Measurements from ENCODE around the gene CPA5. TPM values are rescaled to one million over a fixed set of nuclear protein-coding genes. Genes with fewer than 3 reads are reported as not detected.
"Not testable (repeated sequence)": the region's sequence is repeated elsewhere in the genome, so short reads cannot be mapped to it uniquely, and the experiment has no call there.

CPA5 gene
- total RNA-seq, 1 experiment from 2014 or later = not detected

DNA sequence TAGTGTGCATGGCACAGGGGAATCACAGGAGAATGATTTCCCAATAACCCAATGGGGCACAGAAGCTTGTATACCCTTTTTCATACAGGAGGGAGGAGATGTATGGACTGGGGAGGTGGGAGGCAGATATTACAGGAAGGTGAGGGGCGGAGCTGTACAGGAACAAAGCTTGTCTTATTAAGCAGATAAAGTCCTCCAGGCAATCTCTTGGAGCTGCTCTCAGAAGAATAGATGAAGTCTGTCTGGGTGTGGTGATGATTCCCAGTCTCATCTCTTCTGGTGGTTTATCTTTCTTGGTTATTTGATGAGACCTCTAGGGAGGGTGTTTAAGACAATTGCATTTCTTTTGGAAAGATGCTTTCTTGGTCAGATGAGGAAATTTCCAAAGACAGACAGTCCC, 25.1 kb upstream of the CPA5 start:
- DNase-seq (ENCODE audit: low spot score) (no peak), ATAC-seq (no peak)
- H3K36me3 Mint-ChIP-seq = no peaks in the 10 kb centered on the region
- no peak overlapping the region for H3K4me3 Mint-ChIP-seq
- H3K27me3 Mint-ChIP-seq (ENCODE audit: low read depth) = no peaks in the 10 kb centered on the region; the same call in 1 of the 2 replicates
- H3K9me3 Mint-ChIP-seq = peaks cover 4% of the 10 kb centered on the region; the same call in 1 of the 2 replicates
- no peak overlapping the region for H3K27ac Mint-ChIP-seq
- CTCF ChIA-PET = no interaction called here
- H3K4me1 Mint-ChIP-seq = peaks cover 12% of the 10 kb centered on the region
- TF ChIP-seq ZNF671 (CRISPR knock-in tag; IDR thresholded peaks at IDR 0.05) = no peak
- no peak for TF ChIP-seq MXD4 (CRISPR knock-in tag; IDR thresholded peaks at IDR 0.05; ENCODE audit: borderline replicate concordance)
- no peak for TF ChIP-seq ZNF425 (CRISPR knock-in tag; conservative IDR thresholded peaks at IDR 0.05)
- TF ChIP-seq, protein P1, sequence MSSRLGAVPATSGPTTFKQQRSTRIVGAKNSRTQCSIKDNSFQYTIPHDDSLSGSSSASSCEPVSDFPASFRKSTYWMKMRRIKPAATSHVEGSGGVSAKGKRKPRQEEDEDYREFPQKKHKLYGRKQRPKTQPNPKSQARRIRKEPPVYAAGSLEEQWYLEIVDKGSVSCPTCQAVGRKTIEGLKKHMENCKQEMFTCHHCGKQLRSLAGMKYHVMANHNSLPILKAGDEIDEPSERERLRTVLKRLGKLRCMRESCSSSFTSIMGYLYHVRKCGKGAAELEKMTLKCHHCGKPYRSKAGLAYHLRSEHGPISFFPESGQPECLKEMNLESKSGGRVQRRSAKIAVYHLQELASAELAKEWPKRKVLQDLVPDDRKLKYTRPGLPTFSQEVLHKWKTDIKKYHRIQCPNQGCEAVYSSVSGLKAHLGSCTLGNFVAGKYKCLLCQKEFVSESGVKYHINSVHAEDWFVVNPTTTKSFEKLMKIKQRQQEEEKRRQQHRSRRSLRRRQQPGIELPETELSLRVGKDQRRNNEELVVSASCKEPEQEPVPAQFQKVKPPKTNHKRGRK (CRISPR knock-in tag; IDR thresholded peaks at IDR 0.05; ENCODE audit: borderline replicate concordance) = no peak
- POLR2A ChIA-PET = no interaction called here

GRCh38 chr7:130321542-130322229, 22.9 kb upstream of the CPA5 start:
- H3K27ac Mint-ChIP-seq; H3K4me3 Mint-ChIP-seq; H3K9me3 Mint-ChIP-seq; H3K27me3 Mint-ChIP-seq (ENCODE audit: low read depth); H3K36me3 Mint-ChIP-seq; ATAC-seq; CTCF ChIA-PET; DNase-seq (ENCODE audit: low spot score): not testable (repeated sequence)
- POLR2A ChIA-PET = interaction anchor here (1.2 kb wide), 1 partner anchor 48 kb away, joined by 4 read pairs; no protein-coding TSS in a partner anchor
- peaks cover 16% of the 10 kb centered on the region for H3K4me1 Mint-ChIP-seq

DNA sequence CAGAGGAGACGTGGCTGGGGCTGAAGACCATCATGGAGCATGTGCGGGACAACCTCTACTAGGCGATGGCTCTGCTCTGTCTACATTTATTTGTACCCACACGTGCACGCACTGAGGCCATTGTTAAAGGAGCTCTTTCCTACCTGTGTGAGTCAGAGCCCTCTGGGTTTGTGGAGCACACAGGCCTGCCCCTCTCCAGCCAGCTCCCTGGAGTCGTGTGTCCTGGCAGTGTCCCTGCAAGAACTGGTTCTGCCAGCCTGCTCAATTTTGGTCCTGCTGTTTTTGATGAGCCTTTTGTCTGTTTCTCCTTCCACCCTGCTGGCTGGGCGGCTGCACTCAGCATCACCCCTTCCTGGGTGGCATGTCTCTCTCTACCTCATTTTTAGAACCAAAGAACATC, 22.0 kb upstream of the CPA5 start:
- ChIA-PET CTCF (no interaction called here), POLR2A (no interaction called here)
- no peaks in the 10 kb centered on the region for H3K36me3 Mint-ChIP-seq
- DNase-seq (ENCODE audit: low spot score) (no peak), ATAC-seq (peak; percentile 39; the same call in 1 of the 2 replicates)
- no peak overlapping the region for H3K4me3 Mint-ChIP-seq
- no peak overlapping the region for H3K27ac Mint-ChIP-seq
- peaks cover 16% of the 10 kb centered on the region for H3K4me1 Mint-ChIP-seq
- TF ChIP-seq ZNF532 (CRISPR knock-in tag; IDR thresholded peaks at IDR 0.05; ENCODE audit: borderline replicate concordance) (no peak), NFATC4 (CRISPR knock-in tag; IDR thresholded peaks at IDR 0.05) (no peak)
- H3K9me3 Mint-ChIP-seq = peaks cover 4% of the 10 kb centered on the region; the same call in 1 of the 2 replicates
- H3K27me3 Mint-ChIP-seq (ENCODE audit: low read depth) = no peaks in the 10 kb centered on the region; the same call in 1 of the 2 replicates

DNA sequence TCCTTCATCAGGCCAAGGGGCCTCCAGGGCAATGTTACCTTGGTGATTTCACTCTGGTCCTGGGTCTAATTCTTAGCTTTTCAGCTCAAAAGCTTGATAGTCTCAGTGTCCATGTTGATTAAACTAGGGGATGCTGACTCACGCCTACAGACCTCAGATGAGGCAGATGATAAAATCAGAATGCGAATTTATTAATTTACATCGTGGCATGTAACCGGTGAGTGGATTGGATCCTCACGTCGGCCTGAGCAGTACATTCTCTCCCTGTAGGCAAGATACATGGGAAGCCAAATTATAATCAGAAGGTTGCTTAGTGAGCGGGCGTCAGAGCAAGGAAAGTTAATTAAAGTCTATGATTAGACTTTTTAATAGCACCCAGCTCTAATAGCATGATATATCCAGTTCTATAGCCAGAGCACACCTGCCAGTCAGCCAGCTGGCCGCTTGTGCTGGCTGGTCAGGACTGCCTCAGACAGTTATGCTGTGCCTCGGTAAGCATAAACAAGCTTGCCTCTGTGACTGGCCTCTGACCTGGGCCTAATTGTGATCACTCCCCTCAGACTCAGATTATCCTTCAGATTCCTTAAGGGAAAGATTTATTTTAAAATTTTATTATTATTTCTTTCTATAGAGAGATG, 20.2 kb upstream of the CPA5 start:
- POLR2A ChIA-PET = interaction anchor here (0.6 kb wide), 1 partner anchor 707 kb away, joined by 3 read pairs; no protein-coding TSS in a partner anchor
- Mint-ChIP-seq H3K4me3 (no peak overlapping the region), H3K27me3 (ENCODE audit: low read depth) (no peaks in the 10 kb centered on the region), H3K4me1 (peaks cover 20% of the 10 kb centered on the region), H3K27ac (no peak overlapping the region), H3K9me3 (peaks cover 4% of the 10 kb centered on the region; the same call in 1 of the 2 replicates), H3K36me3 (no peaks in the 10 kb centered on the region)
- CTCF ChIA-PET = no interaction called here
- DNase-seq (ENCODE audit: low spot score) = no peak
- no peak for ATAC-seq
- no peak for TF ChIP-seq TEAD1 (CRISPR knock-in tag; IDR thresholded peaks at IDR 0.05)
- no peak for TF ChIP-seq FOXJ3 (CRISPR knock-in tag; IDR thresholded peaks at IDR 0.05; ENCODE audit: borderline replicate concordance)
- TF ChIP-seq TP53 (CRISPR knock-in tag; IDR thresholded peaks at IDR 0.05) = no peak
- TF ChIP-seq, protein P2, sequence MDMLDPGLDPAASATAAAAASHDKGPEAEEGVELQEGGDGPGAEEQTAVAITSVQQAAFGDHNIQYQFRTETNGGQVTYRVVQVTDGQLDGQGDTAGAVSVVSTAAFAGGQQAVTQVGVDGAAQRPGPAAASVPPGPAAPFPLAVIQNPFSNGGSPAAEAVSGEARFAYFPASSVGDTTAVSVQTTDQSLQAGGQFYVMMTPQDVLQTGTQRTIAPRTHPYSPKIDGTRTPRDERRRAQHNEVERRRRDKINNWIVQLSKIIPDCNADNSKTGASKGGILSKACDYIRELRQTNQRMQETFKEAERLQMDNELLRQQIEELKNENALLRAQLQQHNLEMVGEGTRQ (CRISPR knock-in tag; IDR thresholded peaks at IDR 0.05) = no peak
- no peak for TF ChIP-seq ZNF263 (CRISPR knock-in tag; IDR thresholded peaks at IDR 0.05; ENCODE audit: low read depth)
- TF ChIP-seq, protein P3, sequence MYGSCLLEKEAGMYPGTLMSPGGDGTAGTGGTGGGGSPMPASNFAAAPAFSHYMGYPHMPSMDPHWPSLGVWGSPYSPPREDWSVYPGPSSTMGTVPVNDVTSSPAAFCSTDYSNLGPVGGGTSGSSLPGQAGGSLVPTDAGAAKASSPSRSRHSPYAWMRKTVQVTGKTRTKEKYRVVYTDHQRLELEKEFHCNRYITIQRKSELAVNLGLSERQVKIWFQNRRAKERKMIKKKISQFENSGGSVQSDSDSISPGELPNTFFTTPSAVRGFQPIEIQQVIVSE (CRISPR knock-in tag; IDR thresholded peaks at IDR 0.05; ENCODE audit: borderline replicate concordance) = no peak
- TF ChIP-seq ATF1 (CRISPR knock-in tag; IDR thresholded peaks at IDR 0.05) = no peak
- TF ChIP-seq, protein P1 (CRISPR knock-in tag; IDR thresholded peaks at IDR 0.05; ENCODE audit: borderline replicate concordance) = no peak
- no peak for TF ChIP-seq HMGA2 (CRISPR knock-in tag; IDR thresholded peaks at IDR 0.05)
